SK-N-SH (cell line): ENCODE results near the gene ANKH. TPM values are rescaled to one million over a fixed set of nuclear protein-coding genes. Genes with fewer than 3 reads are reported as not detected.

Experiments
- CTCF ChIA-PET: fragments of 300-600, 350-600 bp; formaldehyde crosslinking; extraction: SDS; loops from one replicate; lab custom pipeline; 2021; lab: Yijun Ruan, JAX
- POLR2A ChIA-PET: fragments of 350-600 bp; sonication (Branson Sonifier 250); formaldehyde crosslinking; extraction: SDS; loops from one replicate; lab custom pipeline; 2020; ENCODE audit warnings: antibody characterized with exemption, inconsistent platforms; lab: Yijun Ruan, JAX
- DNase-seq: peaks from one replicate; pipeline ENCODE4 v3.0.0; 2012
- H2AFZ ChIP-seq: fragments of 200-600 bp; sonication (generic); 2 replicates; pipeline ENCODE4 v1.8.1; 2016; ENCODE audit warnings: antibody characterized with exemption, mild to moderate bottlenecking, low read depth
- H3F3A ChIP-seq: fragments of 200-600 bp; sonication (generic); replicated peaks from 2 replicates; pipeline ENCODE3; 2016; ENCODE audit warnings: antibody characterized with exemption, mild to moderate bottlenecking; ENCODE audit not compliant: insufficient read depth
- H3K27ac ChIP-seq, 2 experiments: fragments of 200-500 bp in 1 of 2; fragments of 200-600 bp in 1 of 2; sonication (Bioruptor generic) in 1 of 2; sonication (generic), shearing (Covaris generic) in 1 of 2; 2 replicates each; pipeline versions ENCODE4 v1.5.1 to v1.6.1; 2014 to 2016; ENCODE audit warnings: low read depth in 2 of 2, inconsistent platforms in 1 of 2, low read length in 1 of 2, mild to moderate bottlenecking in 1 of 2, mixed read lengths in 1 of 2
- H3K27me3 ChIP-seq: fragments of 200-600 bp; sonication (generic), shearing (Covaris generic); 2 replicates; pipeline ENCODE4 v1.6.1; 2016; ENCODE audit warnings: mixed run types; ENCODE audit not compliant: insufficient read depth
- H3K36me3 ChIP-seq, 2 experiments: fragments of 200-500 bp in 1 of 2; fragments of 200-600 bp in 1 of 2; sonication (Bioruptor generic) in 1 of 2; sonication (generic) in 1 of 2; replicated peaks in 1 of 2; 2 replicates each; pipeline versions ENCODE3 to v1.5.1; 2014 to 2016; ENCODE audit warnings: low read length in 1 of 2, mild to moderate bottlenecking in 1 of 2; ENCODE audit not compliant: insufficient read depth in 2 of 2, control insufficient read depth in 1 of 2
- H3K4me1 ChIP-seq, 2 experiments: fragments of 200-500 bp in 1 of 2; fragments of 200-600 bp in 1 of 2; sonication (Bioruptor generic) in 1 of 2; sonication (generic), shearing (Covaris generic) in 1 of 2; 2 replicates each; pipeline versions ENCODE4 v1.5.1 to v1.6.1; 2014 to 2016; ENCODE audit warnings: low read depth in 1 of 2, low read length in 1 of 2, mixed run types in 1 of 2; ENCODE audit not compliant: insufficient read depth in 2 of 2, control insufficient read depth in 1 of 2
- H3K4me2 ChIP-seq: fragments of 200-600 bp; sonication (generic), shearing (Covaris generic); 2 replicates; pipeline ENCODE4 v1.6.1; 2017; ENCODE audit warnings: mixed run types
- H3K4me3 ChIP-seq, 2 experiments: fragments of 200-500 bp in 1 of 2; fragments of 200-600 bp in 1 of 2; sonication (Bioruptor generic) in 1 of 2; sonication (generic), shearing (Covaris generic) in 1 of 2; 2 replicates each; pipeline versions ENCODE4 v1.5.1 to v1.8.1; 2014 to 2016; ENCODE audit warnings: low read depth in 2 of 2, inconsistent platforms in 1 of 2, low read length in 1 of 2, mild to moderate bottlenecking in 1 of 2, mixed read lengths in 1 of 2, moderate library complexity in 1 of 2
- H3K79me2 ChIP-seq: fragments of 200-600 bp; sonication (generic); 2 replicates; pipeline ENCODE4 v1.8.1; 2017; ENCODE audit warnings: mild to moderate bottlenecking; ENCODE audit not compliant: insufficient read depth
- H3K9ac ChIP-seq: fragments of 200-600 bp; sonication (generic); 2 replicates; pipeline ENCODE4 v1.6.1; 2017; ENCODE audit warnings: mixed run types
- H3K9me2 ChIP-seq: fragments of 200-600 bp; sonication (generic); 2 replicates; pipeline ENCODE4 v1.6.1; 2017; ENCODE audit warnings: mixed run types
- H3K9me3 ChIP-seq: fragments of 200-600 bp; sonication (generic); 2 replicates; pipeline ENCODE4 v1.6.1; 2017; ENCODE audit warnings: mixed run types, mild to moderate bottlenecking, moderate library complexity
- H4K20me1 ChIP-seq: fragments of 200-600 bp; sonication (generic); 2 replicates; pipeline ENCODE4 v1.6.1; 2017; ENCODE audit warnings: mild to moderate bottlenecking, mixed run types; ENCODE audit not compliant: insufficient read depth
- CHD2 ChIP-seq: fragments of 150-350 bp; IDR thresholded peaks from 2 replicates; pipeline ENCODE4 v1.6.1; 2018; ENCODE audit warnings: low read length; ENCODE audit not compliant: partially characterized antibody
- EZH2phosphoT487 ChIP-seq: fragments of 200-600 bp; sonication (generic); IDR thresholded peaks from 2 replicates; pipeline ENCODE4 v1.6.1; 2017; ENCODE audit warnings: low read depth, mixed run types, mild to moderate bottlenecking, antibody characterized with exemption, moderate library complexity, borderline replicate concordance
- GATA2 ChIP-seq: sonication (generic); formaldehyde crosslinking; IDR thresholded peaks from 2 replicates; pipeline ENCODE4 v1.5.0; 2020; ENCODE audit warnings: mild to moderate bottlenecking, missing genetic modification reagents
- JUND ChIP-seq: IDR thresholded peaks from 2 replicates; pipeline ENCODE4 v1.4.0; 2012
- NFIC ChIP-seq: IDR thresholded peaks from 2 replicates; pipeline ENCODE4 v1.4.0; 2012; ENCODE audit warnings: borderline replicate concordance
- POLR2AphosphoS5 ChIP-seq: IDR thresholded peaks from 2 replicates; pipeline ENCODE4 v1.6.1; 2012; ENCODE audit warnings: low read depth, low read length
- RCOR1 ChIP-seq: fragments of 150-350 bp; IDR thresholded peaks from 2 replicates; pipeline ENCODE4 v1.6.1; 2017; ENCODE audit warnings: antibody characterized with exemption, low read length
- RFX5 ChIP-seq: IDR thresholded peaks from 2 replicates; pipeline ENCODE4 v1.6.1; 2012; ENCODE audit warnings: mild to moderate bottlenecking, improper control_type of control experiment, low read length
- SIN3A ChIP-seq: IDR thresholded peaks from 2 replicates; pipeline ENCODE4 v1.6.1; 2012; ENCODE audit warnings: low read depth, mild to moderate bottlenecking, low read length, moderate library complexity, borderline replicate concordance
- TAF1 ChIP-seq: IDR thresholded peaks from 2 replicates; pipeline ENCODE4 v1.6.1; 2012; ENCODE audit warnings: low read depth, mild to moderate bottlenecking, low read length, moderate library complexity, borderline replicate concordance
- TEAD4 ChIP-seq: IDR thresholded peaks from 2 replicates; pipeline ENCODE4 v1.4.0; 2012; ENCODE audit warnings: mild to moderate bottlenecking, borderline replicate concordance; ENCODE audit not compliant: insufficient read depth
- USF1 ChIP-seq: IDR thresholded peaks from 2 replicates; pipeline ENCODE4 v1.4.0; 2012; ENCODE audit warnings: low read depth, borderline replicate concordance
- WGBS: methylation state at CpG from one replicate; pipeline ENCODE4 v1.1.6; 2017; ENCODE audit warnings: low lambda C conversion rate; 5-methylcytosine and 5-hydroxymethylcytosine counted together
- polyA plus RNA-seq, 3 experiments: library from polyadenylated mRNA; depleted of rRNA; stranded (reverse); fragments of >200 nt; gene quantifications; 2 replicates each; pipeline ENCODE4 v1.2.3, GENCODE V29; 2012
- TF ChIP-seq, protein P1 (sequence below): IDR thresholded peaks from 2 replicates; pipeline ENCODE4 v1.4.0; 2012; ENCODE audit warnings: low read depth, borderline replicate concordance

ANKH gene
- polyA plus RNA-seq, 1 of the 3 experiments (the other 2 are of a cell fraction): 22.0 TPM

DNA sequence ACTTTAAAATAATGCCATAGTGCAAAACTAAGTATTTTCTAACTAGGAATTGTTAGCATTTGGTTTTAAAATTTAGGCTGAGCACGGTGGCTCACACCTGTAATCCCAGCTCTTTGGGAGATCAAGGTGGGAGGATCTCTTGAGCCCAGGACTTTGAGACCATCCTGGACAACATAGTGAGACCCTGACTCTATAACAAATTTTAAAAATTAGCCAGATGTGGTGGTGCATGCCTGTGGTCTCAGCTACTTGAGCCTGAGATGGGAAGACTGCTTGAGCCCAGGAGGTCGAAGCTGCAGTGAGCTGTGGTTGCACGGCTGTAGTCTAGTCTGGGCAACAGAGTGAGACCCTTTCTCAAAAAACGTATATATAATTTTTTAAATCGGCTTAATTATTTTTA lies 202.2 kb downstream of the ANKH start:
- Histone ChIP-seq H3F3A (no peaks in the 10 kb centered on the region), H3K27ac (no peak overlapping the region), H3K4me3 (no peak overlapping the region), H3K36me3 (peaks cover 8 to 10% of the 10 kb centered on the region in 2 experiments), H3K4me1 (peaks cover 14 to 31% of the 10 kb centered on the region in 2 experiments; a peak in 3 of 4 replicates), H3K4me2 (no peak overlapping the region), H3K9me3 (no peaks in the 10 kb centered on the region), H2AFZ (no peak overlapping the region), H3K27me3 (no peaks in the 10 kb centered on the region), H3K79me2 (peaks cover 96% of the 10 kb centered on the region), H3K9ac (no peak overlapping the region), H4K20me1 (peaks cover 79% of the 10 kb centered on the region), H3K9me2 (no peaks in the 10 kb centered on the region)
- TF ChIP-seq JUND (no peak), USF1 (no peak)
- no peak for DNase-seq
- WGBS: 98% methylated on average over 5 of the region's 5 CpGs
- POLR2A ChIA-PET: no interaction called here
- CTCF ChIA-PET: interaction anchor here (0.6 to 1.2 kb wide), 2 partner anchors 305 to 525 kb away, joined by 3 to 4 read pairs; no protein-coding TSS in a partner anchor

DNA sequence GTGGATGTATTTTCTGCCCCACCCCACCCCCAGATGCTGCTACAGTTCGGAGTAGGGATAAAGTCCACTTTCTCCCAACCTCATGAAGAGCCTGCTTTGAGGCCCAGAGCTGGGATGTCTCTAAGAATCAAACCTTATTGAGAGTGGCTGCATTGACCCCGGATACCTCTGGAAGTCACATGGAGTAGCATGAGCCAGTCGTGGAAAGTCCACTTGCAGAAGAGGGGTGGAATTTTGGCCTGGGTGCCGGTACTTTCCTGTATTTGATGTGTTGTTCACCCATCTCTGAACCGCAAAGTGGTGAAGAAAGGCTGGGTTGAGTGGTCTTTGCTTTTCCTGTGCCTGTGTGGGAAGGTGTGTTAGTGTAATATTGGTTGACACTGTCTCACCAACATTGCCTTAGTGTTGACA lies 203.4 kb downstream of the ANKH start:
- Histone ChIP-seq H3K4me2 (no peak overlapping the region), H3K4me1 (peaks cover 19 to 27% of the 10 kb centered on the region in 2 experiments; a peak in 3 of 4 replicates), H3F3A (peaks cover 5% of the 10 kb centered on the region), H3K4me3 (no peak overlapping the region), H3K27ac (no peak overlapping the region), H2AFZ (no peak overlapping the region), H3K9ac (no peak overlapping the region), H3K9me2 (no peaks in the 10 kb centered on the region), H3K79me2 (peaks cover 90% of the 10 kb centered on the region), H3K36me3 (peaks cover 0 to 6% of the 10 kb centered on the region in 2 experiments), H4K20me1 (peaks cover 74% of the 10 kb centered on the region), H3K9me3 (no peaks in the 10 kb centered on the region), H3K27me3 (no peaks in the 10 kb centered on the region)
- ChIA-PET POLR2A (no interaction called here), CTCF (interaction anchor here (1.0 kb wide), 1 partner anchor 13 kb away, joined by 4 read pairs; no protein-coding TSS in a partner anchor)
- TF ChIP-seq TEAD4 (no peak), RCOR1 (no peak), JUND (no peak), CHD2 (no peak), NFIC (no peak), POLR2AphosphoS5 (no peak), GATA2 (CRISPR knock-in tag) (no peak), RFX5 (no peak), TAF1 (no peak), EZH2phosphoT487 (no peak), SIN3A (no peak)
- TF ChIP-seq, protein P1, sequence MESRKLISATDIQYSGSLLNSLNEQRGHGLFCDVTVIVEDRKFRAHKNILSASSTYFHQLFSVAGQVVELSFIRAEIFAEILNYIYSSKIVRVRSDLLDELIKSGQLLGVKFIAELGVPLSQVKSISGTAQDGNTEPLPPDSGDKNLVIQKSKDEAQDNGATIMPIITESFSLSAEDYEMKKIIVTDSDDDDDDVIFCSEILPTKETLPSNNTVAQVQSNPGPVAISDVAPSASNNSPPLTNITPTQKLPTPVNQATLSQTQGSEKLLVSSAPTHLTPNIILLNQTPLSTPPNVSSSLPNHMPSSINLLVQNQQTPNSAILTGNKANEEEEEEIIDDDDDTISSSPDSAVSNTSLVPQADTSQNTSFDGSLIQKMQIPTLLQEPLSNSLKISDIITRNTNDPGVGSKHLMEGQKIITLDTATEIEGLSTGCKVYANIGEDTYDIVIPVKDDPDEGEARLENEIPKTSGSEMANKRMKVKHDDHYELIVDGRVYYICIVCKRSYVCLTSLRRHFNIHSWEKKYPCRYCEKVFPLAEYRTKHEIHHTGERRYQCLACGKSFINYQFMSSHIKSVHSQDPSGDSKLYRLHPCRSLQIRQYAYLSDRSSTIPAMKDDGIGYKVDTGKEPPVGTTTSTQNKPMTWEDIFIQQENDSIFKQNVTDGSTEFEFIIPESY: no peak
- 96% methylated on average over 5 of the region's 5 CpGs for WGBS
- DNase-seq: no peak
